Measurements from ENCODE around the gene SP5. TPM values are rescaled to one million over a fixed set of nuclear protein-coding genes. Genes with fewer than 3 reads are reported as not detected.

The SP5 gene
- total and polyA plus RNA-seq, 12 donors, result 0.16 to 9.2 (median 2.8) TPM

GRCh38 chr2:170716851-170717598, 1.9 kb downstream of the SP5 start:
- 36 to 63% (median 51%) methylated on average over 6 to 74 of the region's 74 CpGs for WGBS, 4 donors
- DNase-seq, result peak in 3 of 7 donors; percentile 14 to 24 (median 17)
- H3K27me3 ChIP-seq, result peaks cover 32% of the 10 kb centered on the region

GRCh38 chr2:170717599-170717963, 2.4 kb downstream of the SP5 start:
- Histone ChIP-seq H3K4me3 (no peak overlapping the region), H3K27me3 (peaks cover 32% of the 10 kb centered on the region), H3K36me3 (replicated peaks in 1 of 2) (no peaks in the 10 kb centered on the region), H3K9me3 (replicated peaks in 1 of 3) (no peaks in the 10 kb centered on the region), H3K27ac (no peak overlapping the region), H3K4me1 (replicated peaks in 1 of 2) (peaks cover 10 to 25% of the 10 kb centered on the region in 2 donors)
- WGBS, 4 donors, result 50 to 70% (median 55%) methylated on average over 10 of the region's 10 CpGs
- no peak for DNase-seq
- intact Hi-C loops (cut with DNase I), result loop anchor here in 1 of 2 donors (10.0 kb wide), 1 partner anchor 57 kb away; the partner anchor contains the start of gene ERICH2
- TF ChIP-seq POLR2A (IDR thresholded peaks at IDR 0.05), result no peak
- no peak for TF ChIP-seq CTCF (IDR thresholded peaks at IDR 0.05)

More at GRCh38 chr2:170716851-170717598, 1.9 kb downstream of the SP5 start:
- no peak overlapping the region for H3K27ac ChIP-seq
- H3K4me1 ChIP-seq (replicated peaks in 1 of 2), result peaks cover 10 to 25% of the 10 kb centered on the region in 2 donors
- no peaks in the 10 kb centered on the region for H3K9me3 ChIP-seq (replicated peaks in 1 of 3)
- peak overlapping the region in 1 of 4 donors; percentile 61 for H3K4me3 ChIP-seq
- TF ChIP-seq POLR2A (IDR thresholded peaks at IDR 0.05) (no peak), CTCF (IDR thresholded peaks at IDR 0.05) (peak in 3 of 6 experiments; percentile 13 to 35 (median 15))
- intact Hi-C loops (cut with DNase I), result loop anchor here in 1 of 2 donors (10.0 kb wide), 1 partner anchor 58 kb away; the partner anchor contains the start of gene ERICH2
- H3K36me3 ChIP-seq (replicated peaks in 1 of 2), result no peaks in the 10 kb centered on the region

GRCh38 chr2:170717991-170718589, 3.0 kb downstream of the SP5 start:
- 52 to 60% (median 58%) methylated on average over 18 of the region's 18 CpGs for WGBS, 4 donors
- DNase-seq, result no peak
- no peak overlapping the region for H3K27ac ChIP-seq
- no peaks in the 10 kb centered on the region for H3K36me3 ChIP-seq (replicated peaks in 1 of 2)
- intact Hi-C loops (cut with DNase I), result loop anchor here in 1 of 2 donors (10.0 kb wide), 1 partner anchor 57 kb away; the partner anchor contains the start of gene ERICH2
- H3K4me3 ChIP-seq, result no peak overlapping the region
- no peaks in the 10 kb centered on the region for H3K9me3 ChIP-seq (replicated peaks in 1 of 3)
- no peak for TF ChIP-seq CTCF (IDR thresholded peaks at IDR 0.05)
- no peak for TF ChIP-seq POLR2A (IDR thresholded peaks at IDR 0.05)
- peaks cover 10 to 25% of the 10 kb centered on the region in 2 donors for H3K4me1 ChIP-seq (replicated peaks in 1 of 2)
- peaks cover 30% of the 10 kb centered on the region for H3K27me3 ChIP-seq

- Histone ChIP-seq H3K9me3 (replicated peaks in 1 of 3) (no peaks in the 10 kb centered on the region), H3K4me3 (no peak overlapping the region), H3K36me3 (replicated peaks in 1 of 2) (no peaks in the 10 kb centered on the region), H3K27me3 (peaks cover 20% of the 10 kb centered on the region), H3K4me1 (replicated peaks in 1 of 2) (peaks cover 4 to 17% of the 10 kb centered on the region in 2 donors), H3K27ac (no peak overlapping the region)
- intact Hi-C loops (cut with DNase I), result loop anchor here in 1 of 2 donors (10.0 kb wide), 1 partner anchor 55 kb away; the partner anchor contains the start of gene ERICH2
- WGBS, 4 donors, result 46 to 74% (median 58%) methylated on average over 1 of the region's 1 CpG
- TF ChIP-seq CTCF (IDR thresholded peaks at IDR 0.05), result no peak
- TF ChIP-seq POLR2A (IDR thresholded peaks at IDR 0.05), result no peak
- no peak for DNase-seq
Measured at GRCh38 chr2:170719810-170720209, 4.7 kb downstream of the SP5 start.
